Measurements from ENCODE around the gene RAP1A. TPM values are rescaled to one million over a fixed set of nuclear protein-coding genes. Genes with fewer than 3 reads are reported as not detected.

RAP1A gene
- total and polyA plus RNA-seq, 2 donors (not counting 3 experiments of a cell fraction or from before 2014, with no cell fraction given): 17.8 to 56.4 TPM

GRCh38 chr1:111603979-111604378 is 15.6 kb upstream of the RAP1A start:
- H3K4me1 ChIP-seq (ENCODE audit: control insufficient read depth, extremely low read depth, insufficient read depth, low read length): no peaks in the 10 kb centered on the region
- CTCF ChIA-PET: interaction anchor here (0.9 to 1.2 kb wide), 2 partner anchors 11 to 95 kb away, joined by 3 read pairs; no protein-coding TSS in a partner anchor

More at GRCh38 chr1:111603979-111604378, 15.6 kb upstream of the RAP1A start:
- H3K9me3 ChIP-seq (replicated peaks; ENCODE audit: control insufficient read depth, insufficient read depth, low read length): no peaks in the 10 kb centered on the region
- TF ChIP-seq POLR2A (IDR thresholded peaks at IDR 0.05; ENCODE audit: low read depth, low read length): no peak
- no peak for TF ChIP-seq MAX (IDR thresholded peaks at IDR 0.05; ENCODE audit: insufficient read depth, insufficient read length)
- TF ChIP-seq FOS (IDR thresholded peaks at IDR 0.05; ENCODE audit: borderline replicate concordance, insufficient read depth, low read length): no peak
- TF ChIP-seq, protein P1, sequence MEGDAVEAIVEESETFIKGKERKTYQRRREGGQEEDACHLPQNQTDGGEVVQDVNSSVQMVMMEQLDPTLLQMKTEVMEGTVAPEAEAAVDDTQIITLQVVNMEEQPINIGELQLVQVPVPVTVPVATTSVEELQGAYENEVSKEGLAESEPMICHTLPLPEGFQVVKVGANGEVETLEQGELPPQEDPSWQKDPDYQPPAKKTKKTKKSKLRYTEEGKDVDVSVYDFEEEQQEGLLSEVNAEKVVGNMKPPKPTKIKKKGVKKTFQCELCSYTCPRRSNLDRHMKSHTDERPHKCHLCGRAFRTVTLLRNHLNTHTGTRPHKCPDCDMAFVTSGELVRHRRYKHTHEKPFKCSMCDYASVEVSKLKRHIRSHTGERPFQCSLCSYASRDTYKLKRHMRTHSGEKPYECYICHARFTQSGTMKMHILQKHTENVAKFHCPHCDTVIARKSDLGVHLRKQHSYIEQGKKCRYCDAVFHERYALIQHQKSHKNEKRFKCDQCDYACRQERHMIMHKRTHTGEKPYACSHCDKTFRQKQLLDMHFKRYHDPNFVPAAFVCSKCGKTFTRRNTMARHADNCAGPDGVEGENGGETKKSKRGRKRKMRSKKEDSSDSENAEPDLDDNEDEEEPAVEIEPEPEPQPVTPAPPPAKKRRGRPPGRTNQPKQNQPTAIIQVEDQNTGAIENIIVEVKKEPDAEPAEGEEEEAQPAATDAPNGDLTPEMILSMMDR (IDR thresholded peaks at IDR 0.05; ENCODE audit: extremely low read depth in 1 of 2, insufficient read depth in 1 of 2, low read depth in 1 of 2, low read length in 2 of 2): no peak
- TF ChIP-seq MYC (IDR thresholded peaks at IDR 0.05; ENCODE audit: low read depth, low read length): no peak
- TF ChIP-seq GATA2 (IDR thresholded peaks at IDR 0.05; ENCODE audit: insufficient read depth, insufficient read length, low read depth, low read length): no peak
- no peak for TF ChIP-seq EZH2 (IDR thresholded peaks at IDR 0.05; ENCODE audit: borderline replicate concordance, low read depth, low read length, severe bottlenecking)
- H4K20me1 ChIP-seq (replicated peaks; ENCODE audit: control insufficient read depth, extremely low read depth, insufficient read depth, low read length): no peaks in the 10 kb centered on the region
- BruUV-seq (replicated peaks): no TSS peak
- no peak overlapping the region for H3K27ac ChIP-seq (ENCODE audit: insufficient read depth, low read depth, low read length)
- POLR2A ChIA-PET: no interaction called here
- H2AFZ ChIP-seq (ENCODE audit: low read depth, low read length): no peak overlapping the region
- peaks cover 11 to 18% of the 10 kb centered on the region in 2 experiments for H3K27me3 ChIP-seq (ENCODE audit: control insufficient read depth in 2 of 2, insufficient read depth in 2 of 2, low read length in 2 of 2)
- dilution Hi-C loops (cut with MboI; ENCODE audit: extremely low pct_ligation_motif_present, low sequenced_read_pairs) (no loop called here), intact Hi-C loops (cut with micrococcal nuclease) (no loop called here)
- H3K4me3 ChIP-seq (replicated peaks in 1 of 3; ENCODE audit: insufficient read depth in 1 of 3, low read depth in 1 of 3, low read length in 3 of 3): no peak overlapping the region
- no peak overlapping the region for H3K4me2 ChIP-seq (ENCODE audit: insufficient read depth, low read length)
- DNase-seq (ENCODE audit: low read depth, low spot score) (no peak), FAIRE-seq (no peak)
- no peak overlapping the region for H3K9ac ChIP-seq (replicated peaks; ENCODE audit: extremely low read depth, insufficient read depth, low read length)
- H3K9me1 ChIP-seq (replicated peaks; ENCODE audit: control insufficient read depth, extremely low read depth, insufficient read depth, low read length): no peaks in the 10 kb centered on the region
- H3K79me2 ChIP-seq (ENCODE audit: control insufficient read depth, insufficient read depth, low read length): no peaks in the 10 kb centered on the region
- H3K36me3 ChIP-seq (ENCODE audit: control insufficient read depth in 2 of 2, extremely low read depth in 1 of 2, insufficient read depth in 2 of 2, low read length in 2 of 2): no peaks in the 10 kb centered on the region
